HCT116 (cell line): ENCODE measurements around the gene UGT2A2. TPM values are rescaled to one million over a fixed set of nuclear protein-coding genes. Genes with fewer than 3 reads are reported as not detected.

Experiments used
- ATAC-seq: fragments of 200-7000 bp; cut with Tn5 transposase; 2 replicates; pipeline ENCODE4 v1.9.1; 2020; ENCODE audit warnings: mild to moderate bottlenecking, moderate library complexity
- BruUV-seq: library from RNA; stranded (reverse); fragments of 400-500 nt; replicated peaks from 2 replicates; lab custom pipeline; 2021; lab: Mats Ljungman, UMichigan
- CTCF ChIA-PET: fragments of 300-600 bp; sonication (Branson Sonifier 250); formaldehyde crosslinking; loops from one replicate; lab custom pipeline; 2021; ENCODE audit warnings: antibody characterized with exemption; lab: Charles Lee
- POLR2A ChIA-PET: fragments of 300-600, 350-600 bp; sonication (Branson Sonifier 250); formaldehyde crosslinking; loops from one replicate; lab custom pipeline; 2021; ENCODE audit warnings: antibody characterized with exemption; lab: Charles Lee
- RAD21 ChIA-PET, 2 experiments: fragments of 300-600 bp; sonication (Branson Sonifier 250); formaldehyde crosslinking; loops; one replicate each; lab custom pipeline; 2023; ENCODE audit warnings: low total read pairs in 2 of 2; ENCODE audit not compliant: uncharacterized antibody in 2 of 2, unreplicated experiment in 2 of 2, low non-redundant PET in 1 of 2; lab: Charles Lee
- DNase-seq: peaks from one replicate; pipeline ENCODE4 v3.0.0-alpha.2; 2010; ENCODE audit warnings: low read depth, low spot score
- H2AFZ ChIP-seq: fragments of 200-600 bp; shearing (Covaris generic), sonication (generic); 2 replicates; pipeline ENCODE4 v1.6.1; 2017; ENCODE audit warnings: low read depth, mixed run types, mixed read lengths, antibody characterized with exemption, low read length; ENCODE audit not compliant: poor library complexity, severe bottlenecking
- H3K27ac ChIP-seq: 2 replicates; pipeline ENCODE4 v1.5.1; 2012; ENCODE audit warnings: low read depth, low read length
- H3K27me3 ChIP-seq: fragments of 200-600 bp; sonication (generic); 2 replicates; pipeline ENCODE4 v1.6.1; 2016; ENCODE audit warnings: mixed run types, low read length, mixed read lengths; ENCODE audit not compliant: insufficient read depth
- H3K36me3 ChIP-seq, 2 experiments: fragments of 200-500 bp in 1 of 2; fragments of 200-600 bp in 1 of 2; sonication (Bioruptor generic) in 1 of 2; sonication (generic) in 1 of 2; 2 replicates each; pipeline versions ENCODE4 v1.5.1 to v1.6.1; 2014 to 2016; ENCODE audit warnings: low read length in 2 of 2, inconsistent platforms in 1 of 2, mixed read lengths in 1 of 2, mixed run types in 1 of 2; ENCODE audit not compliant: insufficient read depth in 2 of 2, control insufficient read depth in 1 of 2
- H3K4me1 ChIP-seq, 2 experiments: fragments of 200-600 bp in 1 of 2; sonication (generic) in 1 of 2; 2 replicates each; pipeline versions ENCODE4 v1.5.1 to v1.6.1; 2012 to 2017; ENCODE audit warnings: low read length in 2 of 2, inconsistent platforms in 1 of 2, mild to moderate bottlenecking in 1 of 2, mixed read lengths in 1 of 2, mixed run types in 1 of 2, moderate library complexity in 1 of 2; ENCODE audit not compliant: insufficient read depth in 2 of 2, control insufficient read depth in 1 of 2
- H3K4me2 ChIP-seq: fragments of 200-600 bp; sonication (generic); 2 replicates; pipeline ENCODE4 v1.6.1; 2017; ENCODE audit warnings: mixed run types, low read length, mixed read lengths
- H3K4me3 ChIP-seq, 2 experiments: fragments of 200-600 bp in 1 of 2; sonication (generic) in 1 of 2; replicated peaks in 1 of 2; 2 replicates each; pipeline ENCODE4 v1.5.1; 2011 to 2016; ENCODE audit warnings: low read length in 2 of 2, control low read depth in 1 of 2, low read depth in 1 of 2, mild to moderate bottlenecking in 1 of 2, mixed read lengths in 1 of 2, mixed run types in 1 of 2
- H3K79me2 ChIP-seq: fragments of 200-600 bp; sonication (generic); 2 replicates; pipeline ENCODE4 v1.6.1; 2017; ENCODE audit warnings: mild to moderate bottlenecking, mixed run types, low read length, moderate library complexity, mixed read lengths; ENCODE audit not compliant: insufficient read depth
- H3K9ac ChIP-seq: fragments of 200-600 bp; sonication (generic); 2 replicates; pipeline ENCODE4 v1.6.1; 2016; ENCODE audit warnings: low read length, mixed read lengths
- H3K9me2 ChIP-seq: fragments of 200-600 bp; sonication (generic), shearing (Covaris generic); 2 replicates; pipeline ENCODE4 v1.6.1; 2017; ENCODE audit warnings: mixed run types, mild to moderate bottlenecking, moderate library complexity; ENCODE audit not compliant: insufficient read depth
- H3K9me3 ChIP-seq, 2 experiments: fragments of 200-500 bp in 1 of 2; fragments of 200-600 bp in 1 of 2; sonication (Bioruptor generic) in 1 of 2; sonication (generic) in 1 of 2; 2 replicates each; pipeline ENCODE4 v1.6.1; 2014 to 2017; ENCODE audit warnings: low read length in 2 of 2, mixed read lengths in 2 of 2, inconsistent platforms in 1 of 2, low read depth in 1 of 2, mild to moderate bottlenecking in 1 of 2, mixed run types in 1 of 2, moderate library complexity in 1 of 2; ENCODE audit not compliant: control insufficient read depth in 1 of 2, insufficient read depth in 1 of 2
- H4K20me1 ChIP-seq: fragments of 200-600 bp; sonication (generic), shearing (Covaris generic); 2 replicates; pipeline ENCODE4 v1.6.1; 2017; ENCODE audit warnings: mixed run types, mild to moderate bottlenecking, moderate library complexity; ENCODE audit not compliant: insufficient read depth
- ATF3 ChIP-seq: IDR thresholded peaks from 2 replicates; pipeline ENCODE4 v1.6.1; 2012
- CBX3 ChIP-seq: IDR thresholded peaks from 2 replicates; pipeline ENCODE4 v1.6.1; 2012; ENCODE audit warnings: low read depth
- CEBPB ChIP-seq: IDR thresholded peaks from 2 replicates; pipeline ENCODE4 v1.6.1; 2012; ENCODE audit warnings: low read depth
- EGR1 ChIP-seq: IDR thresholded peaks from 2 replicates; pipeline ENCODE4 v1.6.1; 2012; ENCODE audit warnings: low read depth
- ELF1 ChIP-seq: IDR thresholded peaks from 2 replicates; pipeline ENCODE4 v1.6.1; 2012; ENCODE audit warnings: low read depth, borderline replicate concordance
- JUND ChIP-seq: IDR thresholded peaks from 2 replicates; pipeline ENCODE4 v1.6.1; 2012
- POLR2A ChIP-seq: IDR thresholded peaks from 2 replicates; pipeline ENCODE4 v1.7.0; 2011; ENCODE audit warnings: borderline replicate concordance; ENCODE audit not compliant: insufficient read depth, insufficient read length; ENCODE audit errors: extremely low read depth
- POLR2AphosphoS5 ChIP-seq: IDR thresholded peaks from 2 replicates; pipeline ENCODE4 v1.6.1; 2011; ENCODE audit warnings: mild to moderate bottlenecking, low read depth, low read length, moderate library complexity
- RAD21 ChIP-seq: IDR thresholded peaks from 2 replicates; pipeline ENCODE4 v1.6.1; 2012; ENCODE audit warnings: low read depth, mild to moderate bottlenecking
- SIN3A ChIP-seq: IDR thresholded peaks from 2 replicates; pipeline ENCODE4 v1.6.1; 2012; ENCODE audit warnings: low read depth
- SRF ChIP-seq: IDR thresholded peaks from 2 replicates; pipeline ENCODE4 v1.6.1; 2012; ENCODE audit warnings: low read depth
- ZBTB33 ChIP-seq: IDR thresholded peaks from 2 replicates; pipeline ENCODE4 v1.6.1; 2011; ENCODE audit warnings: mild to moderate bottlenecking, low read length, moderate library complexity; ENCODE audit not compliant: insufficient replicate concordance; ENCODE audit errors: extremely low read depth
- ZNF274 ChIP-seq: fragments of 200-500 bp; sonication (Bioruptor generic); IDR thresholded peaks from 2 replicates; pipeline ENCODE4 v1.6.1; 2014; ENCODE audit warnings: mild to moderate bottlenecking, low read depth, low read length, inconsistent platforms
- intact Hi-C: fragments of 100-400 bp; cut with micrococcal nuclease; formaldehyde crosslinking; loops from 2 replicates; pipeline ENCODE4 v1.10.0; 2022
- total RNA-seq: library from RNA; stranded (reverse); gene quantifications from one replicate; pipeline ENCODE4 v1.2.1, GENCODE V29; 2021; ENCODE audit not compliant: unreplicated experiment
- TF ChIP-seq, protein P1 (sequence below): IDR thresholded peaks from 2 replicates; pipeline ENCODE4 v1.6.1; 2012; ENCODE audit warnings: low read depth

Gene UGT2A2
- total RNA-seq, 1 experiment from 2014 or later: not detected

DNA sequence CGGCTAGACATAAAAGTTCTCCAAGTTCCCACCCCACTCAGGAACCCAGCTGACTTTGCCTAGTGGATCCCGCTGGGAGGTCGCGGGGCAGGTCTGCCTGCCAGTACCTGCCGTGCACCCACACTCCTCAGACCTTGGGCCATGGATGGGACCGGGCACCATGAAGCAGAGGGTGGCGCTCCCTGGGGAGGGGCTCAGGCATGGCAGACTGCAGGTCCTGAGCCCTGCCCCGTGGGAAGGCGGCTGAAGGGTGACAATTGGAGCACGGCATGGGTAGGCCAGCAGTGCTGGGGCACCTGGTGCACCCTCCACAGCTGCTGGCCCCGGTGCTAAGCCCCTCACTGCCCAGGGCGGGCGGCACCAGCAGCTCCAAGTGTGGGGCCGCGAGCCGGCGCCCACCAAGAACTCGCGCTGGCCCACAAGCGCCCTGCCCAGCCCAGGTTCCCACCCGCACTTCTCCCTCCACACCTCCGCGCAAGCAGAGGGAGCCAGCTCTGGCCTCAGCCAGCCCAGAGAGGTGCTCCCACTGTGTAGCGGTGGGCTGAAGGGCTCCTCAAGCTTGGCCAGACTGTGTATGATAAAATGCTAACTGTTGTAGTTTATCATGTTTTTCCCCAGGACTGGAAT is 63.1 kb downstream of the UGT2A2 start (continued):
- no peak for TF ChIP-seq RAD21

DNA sequence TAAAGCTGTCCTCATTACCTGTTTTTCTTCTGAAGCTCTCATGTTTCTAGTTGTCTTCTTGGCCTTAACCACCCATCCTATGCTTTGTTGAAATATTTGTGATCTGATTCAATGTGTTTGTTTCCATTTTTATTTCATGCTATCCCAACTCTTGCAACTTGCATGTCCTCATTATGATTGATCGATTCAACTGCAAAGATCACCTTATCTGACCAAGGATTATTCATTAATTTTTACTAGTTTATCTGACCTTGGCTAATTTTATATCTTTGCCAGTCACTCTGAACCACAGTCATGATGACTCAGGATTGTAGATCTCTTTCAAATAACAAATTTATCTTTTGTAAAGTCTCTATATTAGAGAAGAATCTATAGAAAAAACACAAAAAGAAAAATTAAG is 70.7 kb downstream of the UGT2A2 start:
- ChIA-PET POLR2A (no interaction called here), RAD21 (no interaction called here), CTCF (no interaction called here)
- Histone ChIP-seq H3K4me2 (no peak overlapping the region), H3K9ac (no peak overlapping the region), H3K4me3 (no peak overlapping the region), H3K9me2 (no peaks in the 10 kb centered on the region), H3K27ac (no peak overlapping the region), H3K79me2 (no peaks in the 10 kb centered on the region), H4K20me1 (no peaks in the 10 kb centered on the region), H2AFZ (no peak overlapping the region), H3K4me1 (no peaks in the 10 kb centered on the region), H3K9me3 (no peaks in the 10 kb centered on the region), H3K27me3 (no peaks in the 10 kb centered on the region), H3K36me3 (no peaks in the 10 kb centered on the region)
- no peak for TF ChIP-seq SRF
- no peak for TF ChIP-seq ZBTB33
- no peak for TF ChIP-seq ATF3
- TF ChIP-seq ELF1: no peak
- TF ChIP-seq CBX3: no peak
- TF ChIP-seq SIN3A: no peak
- TF ChIP-seq JUND: no peak
- TF ChIP-seq POLR2AphosphoS5: no peak
- TF ChIP-seq, protein P1, sequence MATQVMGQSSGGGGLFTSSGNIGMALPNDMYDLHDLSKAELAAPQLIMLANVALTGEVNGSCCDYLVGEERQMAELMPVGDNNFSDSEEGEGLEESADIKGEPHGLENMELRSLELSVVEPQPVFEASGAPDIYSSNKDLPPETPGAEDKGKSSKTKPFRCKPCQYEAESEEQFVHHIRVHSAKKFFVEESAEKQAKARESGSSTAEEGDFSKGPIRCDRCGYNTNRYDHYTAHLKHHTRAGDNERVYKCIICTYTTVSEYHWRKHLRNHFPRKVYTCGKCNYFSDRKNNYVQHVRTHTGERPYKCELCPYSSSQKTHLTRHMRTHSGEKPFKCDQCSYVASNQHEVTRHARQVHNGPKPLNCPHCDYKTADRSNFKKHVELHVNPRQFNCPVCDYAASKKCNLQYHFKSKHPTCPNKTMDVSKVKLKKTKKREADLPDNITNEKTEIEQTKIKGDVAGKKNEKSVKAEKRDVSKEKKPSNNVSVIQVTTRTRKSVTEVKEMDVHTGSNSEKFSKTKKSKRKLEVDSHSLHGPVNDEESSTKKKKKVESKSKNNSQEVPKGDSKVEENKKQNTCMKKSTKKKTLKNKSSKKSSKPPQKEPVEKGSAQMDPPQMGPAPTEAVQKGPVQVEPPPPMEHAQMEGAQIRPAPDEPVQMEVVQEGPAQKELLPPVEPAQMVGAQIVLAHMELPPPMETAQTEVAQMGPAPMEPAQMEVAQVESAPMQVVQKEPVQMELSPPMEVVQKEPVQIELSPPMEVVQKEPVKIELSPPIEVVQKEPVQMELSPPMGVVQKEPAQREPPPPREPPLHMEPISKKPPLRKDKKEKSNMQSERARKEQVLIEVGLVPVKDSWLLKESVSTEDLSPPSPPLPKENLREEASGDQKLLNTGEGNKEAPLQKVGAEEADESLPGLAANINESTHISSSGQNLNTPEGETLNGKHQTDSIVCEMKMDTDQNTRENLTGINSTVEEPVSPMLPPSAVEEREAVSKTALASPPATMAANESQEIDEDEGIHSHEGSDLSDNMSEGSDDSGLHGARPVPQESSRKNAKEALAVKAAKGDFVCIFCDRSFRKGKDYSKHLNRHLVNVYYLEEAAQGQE: no peak
- no peak for TF ChIP-seq POLR2A
- no peak for TF ChIP-seq ZNF274
- TF ChIP-seq EGR1: no peak
- no peak for TF ChIP-seq CEBPB
- no TSS peak for BruUV-seq
- DNase-seq (no peak), ATAC-seq (no peak)
- intact Hi-C loops: no loop called here
